Ovary (tissue), 3 donors: ENCODE results near the gene NLRC5.

Experiments used
- CTCF ChIP-seq, 3 donors: fragments of 450-650 bp in 2 of 3; fragments of 200-600 bp in 1 of 3; IDR thresholded peaks; one replicate each; pipeline versions ENCODE4 v1.5.1 to v1.8.0; 2016 to 2022; ENCODE audit warnings: antibody characterized with exemption in 3 of 3, mild to moderate bottlenecking in 1 of 3
- EP300 ChIP-seq: sonication (generic); formaldehyde crosslinking; IDR thresholded peaks from one replicate; pipeline ENCODE4 v1.6.1; 2017; ENCODE audit warnings: antibody characterized with exemption
- POLR2A ChIP-seq: fragments of 450-650 bp; IDR thresholded peaks from one replicate; pipeline ENCODE4 v1.6.1; 2017; ENCODE audit warnings: antibody characterized with exemption, mild to moderate bottlenecking, moderate library complexity
- donor health status: DM: no; HTN: no; CAD: no.

- no peak for TF ChIP-seq CTCF (IDR thresholded peaks at IDR 0.05)
- no peak for TF ChIP-seq POLR2A
- no peak for TF ChIP-seq EP300
These were observed 58.7 kb downstream of the NLRC5 start for GRCh38 chr16:57048095-57048494.
